ENCODE data around the gene HOXD8. TPM values are rescaled to one million over a fixed set of nuclear protein-coding genes. Genes with fewer than 3 reads are reported as not detected.

HOXD8 gene
- total RNA-seq, 1 experiment from 2014 or later: not detected

- Mint-ChIP-seq H3K4me1 (ENCODE audit: insufficient read depth, unreplicated experiment) (no peaks in the 10 kb centered on the region), H3K9me3 (ENCODE audit: unreplicated experiment) (no peaks in the 10 kb centered on the region), H3K27ac (ENCODE audit: low read depth, unreplicated experiment) (no peak overlapping the region), H3K4me3 (ENCODE audit: unreplicated experiment) (no peak overlapping the region), H3K36me3 (ENCODE audit: insufficient read depth, unreplicated experiment) (no peaks in the 10 kb centered on the region), H3K27me3 (ENCODE audit: insufficient read depth, unreplicated experiment) (peaks cover 10% of the 10 kb centered on the region)
- no TSS peak for BruUV-seq (replicated peaks)
- CTCF ChIA-PET: interaction anchor here (0.7 to 2.6 kb wide), 17 partner anchors 9 to 1030 kb away, joined by 3 to 23 read pairs (median 4); no protein-coding TSS in a partner anchor
- POLR2A ChIA-PET: interaction anchor here (0.7 to 1.5 kb wide), 3 partner anchors 15 to 525 kb away, joined by 3 to 5 read pairs (median 4); no protein-coding TSS in a partner anchor
- no peak for DNase-seq (ENCODE audit: unreplicated experiment)
- no peak for TF ChIP-seq CTCF (IDR thresholded peaks at IDR 0.05; ENCODE audit: unreplicated experiment)
- intact Hi-C loops (cut with micrococcal nuclease): no loop called here
Measured at GRCh38 chr2:176111846-176112374, 17.6 kb upstream of the HOXD8 start.

GRCh38 chr2:176112375-176113302 is 16.9 kb upstream of the HOXD8 start:
- POLR2A ChIA-PET: interaction anchor here (0.6 kb wide), 1 partner anchor 25 kb away, joined by 3 read pairs; no protein-coding TSS in a partner anchor
- no peak overlapping the region for H3K27ac Mint-ChIP-seq (ENCODE audit: low read depth, unreplicated experiment)
- H3K27me3 Mint-ChIP-seq (ENCODE audit: insufficient read depth, unreplicated experiment): peaks cover 17% of the 10 kb centered on the region
- CTCF ChIA-PET: interaction anchor here (0.6 to 1.6 kb wide), 4 partner anchors 14 to 1036 kb away, joined by 4 to 8 read pairs (median 4); no protein-coding TSS in a partner anchor
- DNase-seq (ENCODE audit: unreplicated experiment): no peak
- H3K36me3 Mint-ChIP-seq (ENCODE audit: insufficient read depth, unreplicated experiment): no peaks in the 10 kb centered on the region
- TF ChIP-seq CTCF (IDR thresholded peaks at IDR 0.05; ENCODE audit: unreplicated experiment): no peak
- intact Hi-C loops (cut with micrococcal nuclease): no loop called here
- no TSS peak for BruUV-seq (replicated peaks)
- H3K4me3 Mint-ChIP-seq (ENCODE audit: unreplicated experiment): no peak overlapping the region
- no peaks in the 10 kb centered on the region for H3K4me1 Mint-ChIP-seq (ENCODE audit: insufficient read depth, unreplicated experiment)
- H3K9me3 Mint-ChIP-seq (ENCODE audit: unreplicated experiment): no peaks in the 10 kb centered on the region

GRCh38 chr2:176114120-176114929 is 15.2 kb upstream of the HOXD8 start:
- TF ChIP-seq CTCF (IDR thresholded peaks at IDR 0.05; ENCODE audit: unreplicated experiment): no peak
- Mint-ChIP-seq H3K4me1 (ENCODE audit: insufficient read depth, unreplicated experiment) (no peaks in the 10 kb centered on the region), H3K4me3 (ENCODE audit: unreplicated experiment) (no peak overlapping the region), H3K27ac (ENCODE audit: low read depth, unreplicated experiment) (no peak overlapping the region), H3K36me3 (ENCODE audit: insufficient read depth, unreplicated experiment) (no peaks in the 10 kb centered on the region), H3K27me3 (ENCODE audit: insufficient read depth, unreplicated experiment) (peaks cover 33% of the 10 kb centered on the region), H3K9me3 (ENCODE audit: unreplicated experiment) (no peaks in the 10 kb centered on the region)
- no TSS peak for BruUV-seq (replicated peaks)
- ChIA-PET CTCF (interaction anchor here (1.4 to 1.6 kb wide), 2 partner anchors 12 to 13 kb away, joined by 4 to 5 read pairs; no protein-coding TSS in a partner anchor), POLR2A (interaction anchor here (0.6 to 0.7 kb wide), 2 partner anchors 16 to 352 kb away, joined by 3 read pairs; no protein-coding TSS in a partner anchor)
- intact Hi-C loops (cut with micrococcal nuclease): no loop called here
- no peak for DNase-seq (ENCODE audit: unreplicated experiment)

Data from MCF 10A (cell line).